Measurements from ENCODE around the gene ERVV-1.

DNA sequence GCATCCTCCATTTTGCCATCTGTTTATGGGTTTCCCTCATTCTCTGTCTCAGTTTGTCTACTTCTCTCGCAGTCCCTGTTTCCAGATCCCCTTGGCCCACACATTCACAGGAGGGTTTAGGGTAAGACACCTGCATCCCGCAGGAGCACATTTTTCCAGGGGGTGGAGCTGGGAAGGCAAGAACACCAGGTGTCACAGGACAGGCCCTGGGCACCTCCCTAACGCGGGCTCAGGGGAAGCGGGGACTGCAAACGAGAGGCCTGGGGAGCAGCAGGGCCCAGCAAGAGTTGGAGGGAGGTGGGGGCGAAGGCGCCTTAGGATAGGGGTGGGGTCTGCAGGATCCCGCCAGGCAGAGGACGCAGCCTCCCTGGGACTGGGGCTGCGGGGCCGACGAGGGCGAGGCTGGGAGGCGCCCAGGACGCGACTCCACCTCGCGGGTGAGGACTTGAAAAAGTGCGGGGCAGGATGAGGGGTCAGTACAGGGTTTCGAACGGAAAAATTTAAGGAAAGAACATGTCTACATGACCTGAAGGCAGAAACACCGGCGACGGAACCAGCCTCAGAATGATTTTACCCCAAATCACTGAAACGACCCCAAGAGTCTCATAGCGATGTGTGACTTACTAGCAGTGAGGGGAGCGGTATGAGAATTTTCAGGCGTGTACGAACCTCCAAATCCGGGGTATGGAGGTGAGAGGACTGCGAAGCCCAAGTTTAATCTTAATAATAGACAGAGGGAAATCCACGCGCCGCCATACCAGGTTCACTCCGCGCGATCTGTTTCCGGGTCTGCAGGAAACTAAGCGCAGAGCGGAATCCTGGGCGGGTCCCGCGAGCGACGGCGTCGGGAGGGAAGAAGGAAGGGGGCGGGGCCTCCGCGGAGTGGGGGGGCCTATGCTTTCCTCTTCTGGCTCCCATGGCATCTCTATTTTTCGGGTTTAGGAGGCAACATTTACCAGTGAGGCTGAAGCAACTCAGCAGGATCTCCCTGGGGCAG, 23.7 kb downstream of the ERVV-1 start:
- TF ChIP-seq CTCF (optimal IDR thresholded peaks at IDR 0.05 in 1 of 3, IDR thresholded peaks at IDR 0.05 in 1 of 3, conservative IDR thresholded peaks at IDR 0.05 in 1 of 3; ENCODE audit: extremely low read depth in 1 of 3, insufficient read depth in 2 of 3, low read length in 3 of 3) (no peak), EZH2 (IDR thresholded peaks at IDR 0.05; ENCODE audit: low read length) (no peak)

Measured in keratinocyte (primary cell).